OCI-LY7 (cell line): ENCODE results near the gene FUT3.

Source experiments
- EZH2phosphoT487 ChIP-seq: fragments of 200-600 bp; sonication (generic); IDR thresholded peaks from 2 replicates; pipeline ENCODE4 v1.6.1; 2018; ENCODE audit warnings: low read depth, borderline replicate concordance, mild to moderate bottlenecking, mixed run types, antibody characterized with exemption, low read length, moderate library complexity, mixed read lengths
- TF ChIP-seq, protein P1 (sequence below): fragments of 200-600 bp; sonication (generic); conservative IDR thresholded peaks from 2 replicates; pipeline ENCODE4 v1.5.1; 2014; ENCODE audit warnings: mild to moderate bottlenecking, antibody characterized with exemption, low read length, moderate library complexity, mixed read lengths

DNA sequence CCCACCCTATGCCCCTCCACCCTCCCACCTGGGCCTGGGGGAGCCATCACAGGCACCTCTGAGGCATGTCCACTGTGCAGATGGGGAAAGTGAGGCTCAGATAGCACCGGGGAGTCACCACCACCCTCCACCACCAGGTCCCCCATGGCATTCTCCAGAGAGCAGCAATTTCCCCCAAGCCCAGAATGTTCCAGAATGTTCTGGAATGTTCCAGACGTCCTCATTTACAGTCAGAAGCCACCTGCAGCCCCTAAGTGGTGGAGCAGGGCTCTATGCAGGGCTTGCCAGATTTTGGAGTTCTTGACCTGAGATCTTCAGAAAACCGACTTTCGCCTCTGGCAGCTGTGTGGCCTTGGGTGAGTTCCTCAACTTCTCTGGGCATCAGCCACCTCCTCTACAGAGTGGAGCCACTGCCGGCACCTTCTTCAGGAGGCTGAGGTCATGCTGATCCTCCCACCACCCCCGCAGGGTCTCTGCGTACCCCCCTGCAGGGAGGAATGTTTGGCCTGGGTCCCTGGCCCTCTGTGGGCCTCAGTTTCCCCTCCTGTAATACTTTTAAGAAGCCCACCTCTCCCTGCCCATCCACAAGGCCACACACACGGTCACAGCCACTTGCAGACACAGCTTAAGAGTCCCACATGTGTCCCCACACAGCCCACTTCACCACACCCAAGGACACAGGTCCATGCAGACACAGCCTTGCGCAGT is 12.9 kb upstream of the FUT3 start:
- TF ChIP-seq, protein P1, sequence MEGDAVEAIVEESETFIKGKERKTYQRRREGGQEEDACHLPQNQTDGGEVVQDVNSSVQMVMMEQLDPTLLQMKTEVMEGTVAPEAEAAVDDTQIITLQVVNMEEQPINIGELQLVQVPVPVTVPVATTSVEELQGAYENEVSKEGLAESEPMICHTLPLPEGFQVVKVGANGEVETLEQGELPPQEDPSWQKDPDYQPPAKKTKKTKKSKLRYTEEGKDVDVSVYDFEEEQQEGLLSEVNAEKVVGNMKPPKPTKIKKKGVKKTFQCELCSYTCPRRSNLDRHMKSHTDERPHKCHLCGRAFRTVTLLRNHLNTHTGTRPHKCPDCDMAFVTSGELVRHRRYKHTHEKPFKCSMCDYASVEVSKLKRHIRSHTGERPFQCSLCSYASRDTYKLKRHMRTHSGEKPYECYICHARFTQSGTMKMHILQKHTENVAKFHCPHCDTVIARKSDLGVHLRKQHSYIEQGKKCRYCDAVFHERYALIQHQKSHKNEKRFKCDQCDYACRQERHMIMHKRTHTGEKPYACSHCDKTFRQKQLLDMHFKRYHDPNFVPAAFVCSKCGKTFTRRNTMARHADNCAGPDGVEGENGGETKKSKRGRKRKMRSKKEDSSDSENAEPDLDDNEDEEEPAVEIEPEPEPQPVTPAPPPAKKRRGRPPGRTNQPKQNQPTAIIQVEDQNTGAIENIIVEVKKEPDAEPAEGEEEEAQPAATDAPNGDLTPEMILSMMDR: no peak
- TF ChIP-seq EZH2phosphoT487: no peak
